Measurements from ENCODE around the gene PROC. TPM values are rescaled to one million over a fixed set of nuclear protein-coding genes. Genes with fewer than 3 reads are reported as not detected.
"Not testable (repeated sequence)": the region's sequence is repeated elsewhere in the genome, so short reads cannot be mapped to it uniquely, and the experiment has no call there.

The PROC gene
- total and polyA plus RNA-seq, 8 donors = 0.50 to 4.6 (median 3.7) TPM; not detected in 1

DNA sequence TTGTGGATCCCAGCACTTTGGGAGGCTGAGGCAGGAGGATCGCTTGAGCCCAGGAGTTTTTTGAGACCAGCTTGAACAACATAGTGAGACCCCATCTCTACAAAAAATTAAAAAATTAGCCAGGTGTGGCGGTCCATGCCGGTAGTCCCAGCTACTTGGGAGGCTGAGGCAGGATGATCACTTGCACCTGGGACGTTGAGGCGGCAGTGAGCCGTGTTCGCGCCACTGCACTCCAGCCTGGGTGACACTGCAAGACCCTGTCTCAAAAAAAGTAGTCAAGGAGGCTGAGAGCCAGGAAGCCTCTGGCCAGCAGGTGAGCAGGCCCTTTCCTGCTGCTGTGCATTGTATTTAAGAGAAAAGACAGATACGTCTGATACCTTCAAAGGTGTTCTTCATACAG is 11.1 kb upstream of the PROC start:
- Histone ChIP-seq H3K4me1 (peaks cover 29 to 54% of the 10 kb centered on the region in 2 donors), H3K27ac (peak overlapping the region; percentile 79 to 91), H3K36me3 (no peaks in the 10 kb centered on the region), H3K9me3 (no peaks in the 10 kb centered on the region), H3K4me3 (no peak overlapping the region), H3K27me3 (no peaks in the 10 kb centered on the region)
- TF ChIP-seq, protein P1, sequence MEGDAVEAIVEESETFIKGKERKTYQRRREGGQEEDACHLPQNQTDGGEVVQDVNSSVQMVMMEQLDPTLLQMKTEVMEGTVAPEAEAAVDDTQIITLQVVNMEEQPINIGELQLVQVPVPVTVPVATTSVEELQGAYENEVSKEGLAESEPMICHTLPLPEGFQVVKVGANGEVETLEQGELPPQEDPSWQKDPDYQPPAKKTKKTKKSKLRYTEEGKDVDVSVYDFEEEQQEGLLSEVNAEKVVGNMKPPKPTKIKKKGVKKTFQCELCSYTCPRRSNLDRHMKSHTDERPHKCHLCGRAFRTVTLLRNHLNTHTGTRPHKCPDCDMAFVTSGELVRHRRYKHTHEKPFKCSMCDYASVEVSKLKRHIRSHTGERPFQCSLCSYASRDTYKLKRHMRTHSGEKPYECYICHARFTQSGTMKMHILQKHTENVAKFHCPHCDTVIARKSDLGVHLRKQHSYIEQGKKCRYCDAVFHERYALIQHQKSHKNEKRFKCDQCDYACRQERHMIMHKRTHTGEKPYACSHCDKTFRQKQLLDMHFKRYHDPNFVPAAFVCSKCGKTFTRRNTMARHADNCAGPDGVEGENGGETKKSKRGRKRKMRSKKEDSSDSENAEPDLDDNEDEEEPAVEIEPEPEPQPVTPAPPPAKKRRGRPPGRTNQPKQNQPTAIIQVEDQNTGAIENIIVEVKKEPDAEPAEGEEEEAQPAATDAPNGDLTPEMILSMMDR (IDR thresholded peaks at IDR 0.05) = no peak
- DNase-seq = peak in 1 of 4 donors; percentile 44
- intact Hi-C loops (cut with DNase I) = no loop called here
- ATAC-seq = no peak

DNA sequence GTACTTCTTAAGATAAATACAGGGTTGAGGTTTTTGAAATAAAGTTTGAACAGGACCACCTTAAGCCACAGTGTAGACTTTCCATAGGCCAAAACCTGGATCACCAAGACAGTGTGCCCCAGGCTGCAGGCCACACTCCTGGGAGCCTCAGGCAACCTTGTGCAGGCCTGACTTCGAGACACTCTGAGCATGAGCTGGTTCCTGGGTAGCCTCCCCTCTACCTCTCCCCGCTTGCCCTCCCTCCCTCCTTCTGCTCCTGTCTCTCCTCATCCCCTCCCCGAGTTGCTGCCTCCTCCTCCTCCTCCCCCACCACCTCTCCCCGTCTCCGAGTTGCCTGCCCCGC is 10.6 kb upstream of the PROC start:
- H3K27ac ChIP-seq = peak overlapping the region; percentile 79 to 91
- peaks cover 29 to 59% of the 10 kb centered on the region in 2 donors for H3K4me1 ChIP-seq
- ATAC-seq (peak; percentile 43), DNase-seq (no peak)
- H3K9me3 ChIP-seq = no peaks in the 10 kb centered on the region
- TF ChIP-seq, protein P1 (IDR thresholded peaks at IDR 0.05) = no peak
- intact Hi-C loops (cut with DNase I) = no loop called here
- H3K36me3 ChIP-seq = no peaks in the 10 kb centered on the region
- H3K27me3 ChIP-seq = no peaks in the 10 kb centered on the region
- no peak overlapping the region for H3K4me3 ChIP-seq

DNA sequence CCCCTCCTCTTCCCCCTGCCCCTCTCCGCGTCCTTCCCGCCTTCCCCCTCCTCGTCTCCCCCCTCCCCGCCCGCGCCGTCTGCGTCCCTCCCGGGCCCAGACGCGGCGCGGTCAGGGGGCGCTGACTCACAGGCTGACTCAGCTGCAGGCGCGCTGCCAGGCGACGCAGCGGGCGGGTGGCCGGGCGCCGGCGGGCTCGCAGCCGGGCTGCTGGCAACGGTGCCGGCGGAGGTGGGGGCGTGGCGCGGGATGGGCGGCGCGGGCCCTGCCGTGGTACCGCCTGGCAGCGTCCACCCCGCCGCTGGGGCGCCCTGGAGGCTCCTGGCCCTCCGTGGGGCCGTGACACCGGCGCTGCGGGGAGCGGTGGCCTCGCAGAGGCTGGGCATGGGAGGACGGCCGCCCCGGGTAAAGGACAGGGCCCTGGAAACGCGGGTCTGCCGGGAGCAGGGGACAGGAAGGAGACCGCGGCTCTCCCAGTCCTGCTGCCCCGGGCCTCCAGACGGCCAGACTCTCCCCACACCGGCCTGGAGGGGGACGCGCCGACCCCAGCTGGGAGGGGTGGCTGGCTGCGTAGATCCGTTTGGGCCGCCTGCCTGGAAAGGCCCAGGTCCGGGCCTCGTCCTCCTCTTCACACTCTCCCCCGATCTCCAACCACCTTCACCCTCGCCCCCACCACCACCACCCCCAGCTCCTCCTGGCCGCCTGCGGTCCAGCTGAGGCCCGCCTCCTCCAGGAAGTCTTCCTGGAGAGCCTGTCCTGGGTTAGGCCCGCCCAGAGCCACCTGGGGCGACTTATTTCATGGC is 10.0 kb upstream of the PROC start:
- H3K9me3 ChIP-seq = no peaks in the 10 kb centered on the region
- intact Hi-C loops (cut with DNase I) = no loop called here
- H3K36me3 ChIP-seq = no peaks in the 10 kb centered on the region
- DNase-seq (peak; percentile 80 to 100 (median 94)), ATAC-seq (peak; percentile 94)
- TF ChIP-seq, protein P1 (IDR thresholded peaks at IDR 0.05) = no peak
- H3K27me3 ChIP-seq = no peaks in the 10 kb centered on the region
- peak overlapping the region; percentile 91 to 97 for H3K27ac ChIP-seq
- peaks cover 29 to 59% of the 10 kb centered on the region in 2 donors for H3K4me1 ChIP-seq
- peak overlapping the region; percentile 32 to 50 for H3K4me3 ChIP-seq

DNA sequence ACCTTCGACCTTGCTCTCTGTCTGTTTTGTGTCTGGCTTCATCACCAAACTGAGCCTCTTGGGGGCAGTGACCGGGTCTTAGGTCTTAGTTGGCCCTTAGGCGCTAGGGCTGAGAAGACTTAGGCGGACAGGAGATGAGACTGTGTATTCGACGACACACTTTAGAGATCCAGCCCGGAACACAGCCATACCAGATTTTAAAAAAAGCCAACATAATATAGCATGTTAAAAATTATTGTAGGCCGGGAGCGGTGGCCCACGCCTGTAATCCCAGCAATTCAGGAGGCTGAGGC is 9.5 kb upstream of the PROC start:
- ATAC-seq = no peak
- peaks cover 29 to 60% of the 10 kb centered on the region in 2 donors for H3K4me1 ChIP-seq
- TF ChIP-seq, protein P1 (IDR thresholded peaks at IDR 0.05) = no peak
- H3K27me3 ChIP-seq = no peaks in the 10 kb centered on the region
- intact Hi-C loops (cut with DNase I) = no loop called here
- no peaks in the 10 kb centered on the region for H3K9me3 ChIP-seq
- DNase-seq = no peak
- no peaks in the 10 kb centered on the region for H3K36me3 ChIP-seq
- H3K27ac ChIP-seq = peak overlapping the region; percentile 91 to 97
- H3K4me3 ChIP-seq = peak overlapping the region in 1 of 2 donors; percentile 50

DNA sequence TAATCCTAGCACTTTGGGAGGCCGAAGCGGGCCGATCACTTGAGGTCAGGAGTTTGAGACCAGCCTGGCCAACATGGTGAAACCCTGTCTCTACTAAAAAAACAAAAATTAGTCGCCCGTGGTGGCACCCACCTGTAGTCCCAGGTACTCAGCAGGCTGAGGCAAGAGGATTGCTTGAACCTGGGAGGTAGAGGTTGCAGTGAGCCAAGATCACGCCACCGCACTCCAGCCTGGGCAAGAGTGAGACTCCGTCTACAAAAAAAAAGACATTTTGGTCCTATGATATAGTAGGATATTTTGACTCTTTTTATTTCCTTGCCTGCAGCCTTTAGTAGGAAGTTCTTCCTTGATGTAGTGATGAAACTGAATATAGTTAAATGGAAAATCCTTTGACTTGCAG is 8.5 kb upstream of the PROC start:
- H3K4me3 ChIP-seq; H3K27ac ChIP-seq; H3K36me3 ChIP-seq; H3K27me3 ChIP-seq; intact Hi-C loops (cut with DNase I); ATAC-seq; H3K9me3 ChIP-seq; DNase-seq: not testable (repeated sequence)
- H3K4me1 ChIP-seq = peaks cover 29 to 60% of the 10 kb centered on the region in 2 donors
